GM21447 (cell line): Measurements from ENCODE around the gene CREB3L1.
"Not testable (repeated sequence)": the region's sequence is repeated elsewhere in the genome, so short reads cannot be mapped to it uniquely, and the experiment has no call there.

Experiments used
- ATAC-seq: cut with Tn5 transposase; IDR thresholded peaks from one replicate; pipeline ENCODE4 v1.9.1; 2021; ENCODE audit not compliant: unreplicated experiment

Gene CREB3L1

GRCh38 chr11:46248289-46249102, 29.0 kb upstream of the CREB3L1 start:
- ATAC-seq: no peak

- no peak for ATAC-seq
Measured at GRCh38 chr11:46249103-46249937, 28.1 kb upstream of the CREB3L1 start.

- no peak for ATAC-seq
Measured at GRCh38 chr11:46249938-46250744, 27.3 kb upstream of the CREB3L1 start.

GRCh38 chr11:46250745-46251052, 26.8 kb upstream of the CREB3L1 start:
- no peak for ATAC-seq

- no peak for ATAC-seq
Measured at GRCh38 chr11:46251954-46252353, 25.5 kb upstream of the CREB3L1 start.

- ATAC-seq: no peak
Measured at GRCh38 chr11:46252373-46252914, 25.0 kb upstream of the CREB3L1 start.

GRCh38 chr11:46253258-46254132, 24.0 kb upstream of the CREB3L1 start:
- ATAC-seq: no peak

GRCh38 chr11:46254133-46254491, 23.4 kb upstream of the CREB3L1 start:
- ATAC-seq: no peak

- no peak for ATAC-seq
Measured at GRCh38 chr11:46256540-46257001, 20.9 kb upstream of the CREB3L1 start.

- ATAC-seq: not testable (repeated sequence)
Measured at GRCh38 chr11:46259347-46259746, 18.1 kb upstream of the CREB3L1 start.

GRCh38 chr11:46259971-46260560, 17.4 kb upstream of the CREB3L1 start:
- no peak for ATAC-seq

GRCh38 chr11:46263120-46263519, 14.3 kb upstream of the CREB3L1 start:
- ATAC-seq: no peak

GRCh38 chr11:46264030-46264429, 13.4 kb upstream of the CREB3L1 start:
- no peak for ATAC-seq

- no peak for ATAC-seq
Measured at GRCh38 chr11:46264976-46265375, 12.5 kb upstream of the CREB3L1 start.

- ATAC-seq: no peak
Measured at GRCh38 chr11:46265764-46266163, 11.7 kb upstream of the CREB3L1 start.

GRCh38 chr11:46267930-46268329, 9.5 kb upstream of the CREB3L1 start:
- no peak for ATAC-seq

- ATAC-seq: no peak
Measured at GRCh38 chr11:46270684-46271083, 6.8 kb upstream of the CREB3L1 start.

- no peak for ATAC-seq
Measured at GRCh38 chr11:46271407-46271806, 6.1 kb upstream of the CREB3L1 start.

GRCh38 chr11:46271875-46272815, 5.3 kb upstream of the CREB3L1 start:
- no peak for ATAC-seq
